HG03196 (cell line): ENCODE results near the gene LMBRD1.
A peak's percentile ranks its signal among the peaks of the same experiment; 100 is the strongest.
"Not testable (repeated sequence)": the region's sequence is repeated elsewhere in the genome, so short reads cannot be mapped to it uniquely, and the experiment has no call there.

Experiments
- ATAC-seq: cut with Tn5 transposase; IDR thresholded peaks from one replicate; pipeline ENCODE4 v1.9.1; 2021; ENCODE audit not compliant: unreplicated experiment

The LMBRD1 gene

GRCh38 chr6:69796642-69797390, at the start of gene LMBRD1:
Gene LMBRD1, minus strand, starts transcription at chr6:69797010. Its CDS starts 129 bp downstream, at chr6:69796881.
- peak; percentile 94 for ATAC-seq

- ATAC-seq = no peak
Measured at GRCh38 chr6:69846312-69846711, 49.5 kb upstream of the LMBRD1 start.

GRCh38 chr6:69843189-69843588, 46.4 kb upstream of the LMBRD1 start:
- ATAC-seq = no peak

- no peak for ATAC-seq
Measured at GRCh38 chr6:69841862-69842261, 45.1 kb upstream of the LMBRD1 start.

GRCh38 chr6:69835414-69836179, 38.8 kb upstream of the LMBRD1 start:
- peak; percentile 84 for ATAC-seq

GRCh38 chr6:69832558-69832957, 35.7 kb upstream of the LMBRD1 start:
- ATAC-seq = no peak

- ATAC-seq = no peak
Measured at GRCh38 chr6:69827276-69827893, 30.6 kb upstream of the LMBRD1 start.

- ATAC-seq = no peak
Measured at GRCh38 chr6:69825904-69826303, 29.1 kb upstream of the LMBRD1 start.

GRCh38 chr6:69824355-69824754, 27.5 kb upstream of the LMBRD1 start:
- not testable (repeated sequence) for ATAC-seq

GRCh38 chr6:69820438-69820837, 23.6 kb upstream of the LMBRD1 start:
- ATAC-seq = no peak

GRCh38 chr6:69820018-69820417, 23.2 kb upstream of the LMBRD1 start:
- ATAC-seq = no peak

- ATAC-seq = no peak
Measured at GRCh38 chr6:69819138-69819537, 22.3 kb upstream of the LMBRD1 start.

GRCh38 chr6:69818223-69818930, 21.6 kb upstream of the LMBRD1 start:
- no peak for ATAC-seq

GRCh38 chr6:69817358-69817757, 20.5 kb upstream of the LMBRD1 start:
- no peak for ATAC-seq

- ATAC-seq = peak; percentile 34
Measured at GRCh38 chr6:69816569-69816968, 19.8 kb upstream of the LMBRD1 start.

GRCh38 chr6:69816026-69816425, 19.2 kb upstream of the LMBRD1 start:
- ATAC-seq = peak; percentile 71

- ATAC-seq = peak; percentile 39
Measured at GRCh38 chr6:69813508-69813907, 16.7 kb upstream of the LMBRD1 start.

- no peak for ATAC-seq
Measured at GRCh38 chr6:69812746-69813427, 16.1 kb upstream of the LMBRD1 start.

GRCh38 chr6:69802995-69803394, 6.2 kb upstream of the LMBRD1 start:
- ATAC-seq = no peak

- no peak for ATAC-seq
Measured at GRCh38 chr6:69801711-69802110, 4.9 kb upstream of the LMBRD1 start.

- no peak for ATAC-seq
Measured at GRCh38 chr6:69801225-69801624, 4.4 kb upstream of the LMBRD1 start.
